NCI-H1092 (cell line): ENCODE measurements around the gene CFAP251.

Source experiments
- DNase-seq: peaks from one replicate; lab custom pipeline; 2025; lab: John Stamatoyannopoulos, UW

CFAP251 gene

GRCh38 chr12:121943926-121944325 lies 25.5 kb downstream of the CFAP251 start:
- no peak for DNase-seq

GRCh38 chr12:121946313-121947025 lies 28.1 kb downstream of the CFAP251 start:
- DNase-seq, result no peak

- DNase-seq, result no peak
These were observed 29.6 kb downstream of the CFAP251 start for GRCh38 chr12:121947981-121948380.

DNA sequence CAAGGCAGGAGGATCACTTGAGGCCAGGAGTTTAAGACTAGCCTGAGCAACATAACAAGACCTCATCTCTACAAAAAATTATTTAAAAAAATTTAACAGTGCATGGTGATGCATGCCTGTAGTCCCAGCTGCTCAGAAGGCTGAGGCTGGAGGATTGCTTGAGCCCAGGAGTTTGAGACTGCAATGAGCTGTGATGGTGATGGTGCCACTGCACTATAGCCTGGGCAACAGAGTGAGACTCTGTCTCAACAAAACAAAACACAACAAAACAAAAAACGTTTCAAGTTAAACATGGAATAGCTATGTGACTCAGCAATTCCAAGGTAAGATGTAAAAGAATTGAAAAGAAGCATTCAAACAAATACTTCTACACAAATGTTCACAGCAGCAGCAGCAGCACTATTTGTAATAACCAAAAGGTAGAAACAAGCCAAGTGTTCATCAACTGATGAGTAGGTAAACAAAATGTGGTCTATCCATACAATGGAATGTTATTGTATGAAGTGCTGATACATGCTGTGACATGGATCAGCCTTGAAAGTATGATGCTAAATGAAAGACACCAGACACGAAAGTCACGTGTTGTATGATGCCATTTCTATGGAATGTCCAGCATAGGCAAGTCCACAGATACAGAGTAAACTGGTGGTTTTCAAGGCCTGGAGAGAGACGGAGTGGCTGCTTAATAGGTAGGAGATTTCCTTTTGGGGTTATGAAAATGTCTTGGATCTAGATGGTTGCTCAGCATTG lies 31.4 kb downstream of the CFAP251 start:
- no peak for DNase-seq

GRCh38 chr12:121953117-121953692 lies 34.8 kb downstream of the CFAP251 start:
- no peak for DNase-seq

DNA sequence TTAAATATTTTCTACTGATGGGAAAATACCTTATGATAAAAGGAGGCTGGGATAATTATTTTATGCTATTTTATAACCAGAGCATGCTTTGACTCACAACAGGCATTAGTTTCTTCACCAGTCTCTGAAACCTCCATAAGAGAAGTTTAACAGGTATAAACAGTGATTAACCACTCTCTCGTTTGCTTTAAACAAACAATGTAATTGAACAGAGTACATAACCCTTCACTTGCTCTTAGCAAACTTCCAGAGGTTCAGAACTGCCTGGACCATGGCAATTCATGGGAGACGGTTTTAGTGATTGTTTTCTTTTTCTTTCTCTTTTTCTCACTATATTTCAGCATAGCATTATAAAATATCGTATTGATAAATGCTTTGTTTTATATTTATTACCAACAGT lies 35.3 kb downstream of the CFAP251 start:
- no peak for DNase-seq

DNA sequence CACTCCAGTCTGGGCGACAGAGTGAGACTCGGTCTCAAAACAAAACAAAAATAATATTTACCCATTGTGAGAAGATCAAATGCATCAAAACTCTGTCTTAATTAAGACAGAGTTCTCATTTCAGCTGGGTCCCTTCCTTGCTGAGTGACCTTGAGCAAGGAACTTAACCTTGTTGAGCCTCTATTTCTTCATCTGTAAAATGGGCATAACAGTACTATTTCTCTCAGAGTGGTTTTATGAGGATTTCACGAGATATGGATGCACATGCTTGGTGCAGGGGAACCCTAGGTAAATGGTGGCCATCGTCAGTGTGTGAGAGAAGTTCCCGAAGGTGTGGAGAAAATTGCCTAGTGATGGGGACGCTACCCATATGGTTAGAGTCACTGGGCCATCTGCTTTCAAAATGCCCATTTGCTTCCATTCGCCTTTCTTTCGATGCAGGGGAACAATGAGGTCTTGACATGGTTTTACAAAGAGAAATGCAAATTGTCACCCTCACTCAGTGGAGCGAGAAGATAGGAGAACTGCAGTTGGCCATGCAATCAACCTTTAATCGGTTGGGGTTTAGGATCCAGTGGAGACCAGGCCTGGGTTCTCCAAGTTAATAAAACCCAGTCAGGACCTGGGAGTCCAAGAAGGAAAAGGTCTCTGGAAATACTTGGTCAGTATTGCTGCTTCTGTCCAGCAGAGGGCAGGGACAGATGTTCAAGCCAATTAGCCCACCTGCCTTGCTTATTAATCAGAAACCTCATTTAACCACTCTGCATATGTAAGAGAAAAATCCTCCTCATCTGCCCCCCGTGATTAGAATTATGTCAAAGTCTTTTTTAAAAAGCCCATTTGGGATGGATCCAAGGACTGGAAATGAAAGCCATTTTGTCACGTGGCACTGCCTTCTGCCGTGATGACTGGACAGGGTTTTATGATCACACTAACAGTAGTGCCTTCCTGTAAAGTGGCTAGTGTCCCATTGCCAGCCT lies 37.2 kb downstream of the CFAP251 start:
- DNase-seq, result no peak

GRCh38 chr12:121957861-121958515 lies 39.6 kb downstream of the CFAP251 start:
- no peak for DNase-seq

DNA sequence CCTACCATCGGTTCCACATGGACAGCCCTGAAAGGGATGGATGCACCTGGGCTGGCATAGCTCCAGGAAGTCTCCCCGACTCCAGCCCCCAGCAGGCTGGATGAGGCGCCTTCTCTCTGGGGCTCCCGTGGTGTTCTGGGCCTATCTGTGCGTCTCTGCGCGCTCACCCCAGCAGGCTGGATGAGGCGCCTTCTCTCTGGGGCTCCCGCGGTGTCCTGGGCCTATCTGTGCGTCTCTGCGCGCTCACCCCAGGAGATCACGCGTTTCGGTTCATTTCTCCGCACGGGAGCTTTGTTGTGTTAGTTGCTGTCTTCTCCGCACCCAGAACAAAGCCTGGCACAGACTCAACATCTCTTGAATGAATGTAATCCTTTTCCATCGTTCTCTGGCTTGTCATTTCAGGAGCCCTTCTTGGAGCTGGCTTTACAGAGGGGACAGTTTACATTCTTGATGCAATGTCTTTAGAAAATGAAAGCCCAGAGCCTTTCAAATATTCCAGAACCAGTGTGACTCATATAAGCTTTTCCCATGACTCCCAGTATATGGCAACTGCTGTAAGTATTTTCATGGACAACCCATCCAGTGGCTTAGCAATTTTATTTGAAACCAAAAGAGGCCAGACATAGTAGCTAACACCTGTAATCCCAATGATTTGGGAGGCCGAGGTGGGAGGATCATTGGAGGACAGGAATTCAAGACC lies 40.3 kb downstream of the CFAP251 start:
- no peak for DNase-seq

GRCh38 chr12:121960541-121960940 lies 42.1 kb downstream of the CFAP251 start:
- no peak for DNase-seq

GRCh38 chr12:121961195-121961879 lies 42.9 kb downstream of the CFAP251 start:
- DNase-seq, result no peak

GRCh38 chr12:121963341-121964018 lies 45.1 kb downstream of the CFAP251 start:
- DNase-seq, result no peak

- no peak for DNase-seq
These were observed 46.6 kb downstream of the CFAP251 start for GRCh38 chr12:121964813-121965643.

DNA sequence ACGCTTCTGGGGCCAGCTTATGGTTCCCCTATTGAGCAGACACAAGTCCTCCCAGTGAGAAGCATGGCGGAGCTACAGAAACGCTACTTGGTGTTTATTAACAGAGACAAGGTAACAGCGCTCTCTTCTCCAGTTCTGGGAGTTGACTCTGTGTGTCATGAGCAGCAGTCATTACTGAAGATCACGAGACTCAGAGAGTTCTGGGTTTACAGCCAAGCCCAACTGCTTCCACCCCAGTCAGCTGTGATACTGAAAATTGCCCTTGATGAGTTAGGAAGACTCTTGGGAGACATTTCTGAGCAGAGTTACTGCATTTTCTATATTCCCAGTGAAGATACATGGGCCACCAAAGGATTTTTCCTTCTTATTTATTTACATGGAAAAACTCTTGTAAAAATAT lies 48.6 kb downstream of the CFAP251 start:
- no peak for DNase-seq

GRCh38 chr12:121968876-121969275 lies 50.5 kb downstream of the CFAP251 start:
- DNase-seq, result no peak

- DNase-seq, result no peak
These were observed 51.3 kb downstream of the CFAP251 start for GRCh38 chr12:121969726-121970125.

DNA sequence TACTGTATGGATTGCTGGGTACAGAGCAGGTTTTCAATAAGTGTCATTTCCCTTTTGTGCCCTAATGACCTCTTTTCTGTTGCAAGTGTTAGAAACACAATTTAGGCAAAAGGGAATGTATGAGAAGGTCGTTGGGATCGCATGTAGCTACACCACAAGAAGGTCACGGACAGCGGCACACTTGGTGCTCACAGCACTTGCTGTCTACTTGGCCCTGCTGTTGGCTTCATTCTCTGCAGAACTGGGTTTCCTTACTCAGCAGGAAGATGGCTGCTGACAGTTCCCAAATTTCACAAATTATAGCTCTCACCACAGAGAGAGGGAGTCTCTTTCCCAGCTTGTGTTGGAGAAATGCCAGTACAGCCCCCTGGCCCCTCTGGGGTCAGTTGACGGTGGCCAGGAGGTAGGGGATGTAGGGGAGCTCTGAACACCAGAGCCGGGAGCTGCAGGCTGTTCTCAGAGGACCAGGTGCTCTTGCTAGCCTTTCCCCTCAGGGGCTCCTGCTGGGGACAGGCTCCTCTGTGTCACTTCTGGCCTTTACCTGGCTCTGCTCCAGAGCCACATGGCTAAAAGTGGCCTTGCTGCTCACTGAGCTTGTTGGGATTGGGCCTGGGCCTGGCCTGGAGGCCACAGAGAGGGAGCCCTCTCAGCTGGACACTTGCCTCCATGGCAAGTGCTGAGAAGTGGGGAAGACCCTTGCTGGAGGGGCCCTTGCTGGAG lies 52.3 kb downstream of the CFAP251 start:
- DNase-seq, result no peak
